Mesenchymal stem cell (in vitro differentiated cells and primary cell): ENCODE measurements around the gene CACNA1E.

Experiments
- DNase-seq: peaks from one replicate; pipeline ENCODE4 v3.0.0-alpha.2; 2013
- H2AFZ ChIP-seq: one replicate; pipeline ENCODE4 v1.6.1; 2013; ENCODE audit warnings: low read depth, mild to moderate bottlenecking, control low read depth, inconsistent platforms, low read length, moderate library complexity
- H2AK5ac ChIP-seq: 2 replicates; pipeline ENCODE4 v1.6.1; 2013; ENCODE audit warnings: low read length, moderate library complexity, mild to moderate bottlenecking, inconsistent platforms; ENCODE audit not compliant: severe bottlenecking
- H2BK120ac ChIP-seq: one replicate; pipeline ENCODE4 v1.6.1; 2013; ENCODE audit warnings: low read depth, mild to moderate bottlenecking, inconsistent platforms, low read length, moderate library complexity
- H2BK12ac ChIP-seq, 2 experiments: one replicate each; pipeline ENCODE4 v1.6.1; 2013; ENCODE audit warnings: inconsistent platforms in 2 of 2, low read length in 2 of 2, mild to moderate bottlenecking in 2 of 2, moderate library complexity in 2 of 2, control low read depth in 1 of 2
- H2BK15ac ChIP-seq: one replicate; pipeline ENCODE4 v1.6.1; 2013; ENCODE audit warnings: mild to moderate bottlenecking, low read depth, inconsistent platforms; ENCODE audit not compliant: poor library complexity, severe bottlenecking
- H2BK5ac ChIP-seq: 2 replicates; pipeline ENCODE4 v1.6.1; 2013; ENCODE audit warnings: low read depth, mild to moderate bottlenecking, low read length, control low read depth, inconsistent platforms; ENCODE audit not compliant: poor library complexity, severe bottlenecking
- H3K14ac ChIP-seq, 2 experiments: one replicate each; pipeline ENCODE4 v1.6.1; 2013; ENCODE audit warnings: inconsistent platforms in 2 of 2, low read length in 2 of 2, control low read depth in 1 of 2, mild to moderate bottlenecking in 1 of 2, moderate library complexity in 1 of 2
- H3K18ac ChIP-seq, 2 experiments: one replicate each; pipeline ENCODE4 v1.6.1; 2013; ENCODE audit warnings: inconsistent platforms in 2 of 2, low read length in 2 of 2, control low read depth in 1 of 2, low read depth in 1 of 2, mild to moderate bottlenecking in 1 of 2
- H3K23ac ChIP-seq, 2 experiments: one replicate each; pipeline ENCODE4 v1.6.1; 2013; ENCODE audit warnings: inconsistent platforms in 2 of 2, low read length in 2 of 2, mild to moderate bottlenecking in 2 of 2, moderate library complexity in 2 of 2, control low read depth in 1 of 2
- H3K27ac ChIP-seq: 2 replicates; pipeline ENCODE4 v1.5.1; 2013; ENCODE audit warnings: mild to moderate bottlenecking, moderate library complexity, low read length, control low read depth, inconsistent platforms; ENCODE audit not compliant: poor library complexity, severe bottlenecking
- H3K27me3 ChIP-seq, 2 experiments: 2 replicates each; pipeline versions ENCODE4 v1.6.1 to v1.7.0; 2013; ENCODE audit warnings: low read length in 2 of 2, mild to moderate bottlenecking in 2 of 2, moderate library complexity in 2 of 2, control low read depth in 1 of 2, inconsistent platforms in 1 of 2; ENCODE audit not compliant: control insufficient read depth in 1 of 2, insufficient read depth in 1 of 2
- H3K36me3 ChIP-seq, 2 experiments: 2 replicates each; pipeline versions ENCODE4 v1.6.1 to v1.7.0; 2013; ENCODE audit warnings: low read length in 2 of 2, control low read depth in 1 of 2, inconsistent platforms in 1 of 2, low read depth in 1 of 2, mild to moderate bottlenecking in 1 of 2; ENCODE audit not compliant: insufficient read depth in 2 of 2, control insufficient read depth in 1 of 2
- H3K4ac ChIP-seq, 2 experiments: one replicate each; pipeline ENCODE4 v1.6.1; 2013; ENCODE audit warnings: inconsistent platforms in 2 of 2, low read length in 2 of 2, mild to moderate bottlenecking in 2 of 2, moderate library complexity in 2 of 2, control low read depth in 1 of 2, low read depth in 1 of 2
- H3K4me1 ChIP-seq: 2 replicates; pipeline ENCODE4 v1.6.1; 2013; ENCODE audit warnings: low read depth, low read length, control low read depth; ENCODE audit not compliant: control insufficient read depth, insufficient read depth
- H3K4me2 ChIP-seq: 2 replicates; pipeline ENCODE4 v1.6.1; 2013; ENCODE audit warnings: low read length, mild to moderate bottlenecking, inconsistent platforms; ENCODE audit not compliant: poor library complexity, severe bottlenecking
- H3K4me3 ChIP-seq, 2 experiments: 2 replicates each; pipeline versions ENCODE4 v1.5.1 to v1.7.0; 2013; ENCODE audit warnings: low read length in 2 of 2, mild to moderate bottlenecking in 2 of 2, control low read depth in 1 of 2, low read depth in 1 of 2; ENCODE audit not compliant: insufficient read depth in 1 of 2
- H3K79me1 ChIP-seq: replicated peaks from 2 replicates; pipeline ENCODE4 v1.6.1; 2013; ENCODE audit warnings: mild to moderate bottlenecking, control low read depth, low read length, inconsistent platforms; ENCODE audit not compliant: poor library complexity, severe bottlenecking
- H3K9ac ChIP-seq: 2 replicates; pipeline ENCODE4 v1.7.0; 2013; ENCODE audit warnings: mild to moderate bottlenecking, low read length, moderate library complexity
- H3K9me3 ChIP-seq: 2 replicates; pipeline ENCODE4 v1.7.0; 2013; ENCODE audit warnings: mild to moderate bottlenecking, low read length; ENCODE audit not compliant: control insufficient read depth
- H4K8ac ChIP-seq: one replicate; pipeline ENCODE4 v1.6.1; 2013; ENCODE audit warnings: inconsistent platforms, mild to moderate bottlenecking, low read length, moderate library complexity
- H4K91ac ChIP-seq: one replicate; pipeline ENCODE4 v1.6.1; 2013; ENCODE audit warnings: mild to moderate bottlenecking, low read length, inconsistent platforms
- WGBS: methylation state at CpG from one replicate; pipeline ENCODE4 v1.1.7; 2013; ENCODE audit warnings: mixed read lengths; 5-methylcytosine and 5-hydroxymethylcytosine counted together

The CACNA1E gene

GRCh38 chr1:181674617-181675016 lies 191.3 kb downstream of the CACNA1E start:
- Histone ChIP-seq H3K79me1 (no peaks in the 10 kb centered on the region), H2BK120ac (no peak overlapping the region), H2AK5ac (no peak overlapping the region), H3K27me3 (peaks cover 0 to 31% of the 10 kb centered on the region in 2 experiments), H2BK5ac (no peak overlapping the region), H4K91ac (no peak overlapping the region), H3K36me3 (no peaks in the 10 kb centered on the region), H3K4me1 (no peaks in the 10 kb centered on the region), H3K4me2 (no peak overlapping the region), H3K9me3 (no peaks in the 10 kb centered on the region), H3K27ac (no peak overlapping the region), H2BK15ac (no peak overlapping the region), H4K8ac (no peak overlapping the region), H3K9ac (no peak overlapping the region), H3K18ac (no peak overlapping the region), H2BK12ac (no peak overlapping the region), H3K4me3 (peak overlapping the region in 1 of 2 experiments; percentile 14), H2AFZ (no peak overlapping the region), H3K14ac (no peak overlapping the region), H3K4ac (no peak overlapping the region), H3K23ac (no peak overlapping the region)
- DNase-seq, result no peak
- 56% methylated on average over 2 of the region's 3 CpGs for WGBS

- no peak overlapping the region for H4K8ac ChIP-seq
- H3K14ac ChIP-seq, result no peak overlapping the region
- H3K9ac ChIP-seq, result no peak overlapping the region
- H3K36me3 ChIP-seq, result no peaks in the 10 kb centered on the region
- H2BK120ac ChIP-seq, result no peak overlapping the region
- H2AK5ac ChIP-seq, result no peak overlapping the region
- no peak overlapping the region for H2BK5ac ChIP-seq
- H2AFZ ChIP-seq, result no peak overlapping the region
- H3K4ac ChIP-seq, result no peak overlapping the region
- no peaks in the 10 kb centered on the region for H3K9me3 ChIP-seq
- DNase-seq, result no peak
- H3K18ac ChIP-seq, result no peak overlapping the region
- no peaks in the 10 kb centered on the region for H3K4me1 ChIP-seq
- H2BK15ac ChIP-seq, result no peak overlapping the region
- H4K91ac ChIP-seq, result no peak overlapping the region
- H2BK12ac ChIP-seq, result no peak overlapping the region
- no peak overlapping the region for H3K4me3 ChIP-seq
- H3K23ac ChIP-seq, result no peak overlapping the region
- peaks cover 0 to 35% of the 10 kb centered on the region in 2 experiments for H3K27me3 ChIP-seq
- no peak overlapping the region for H3K27ac ChIP-seq
- H3K79me1 ChIP-seq, result no peaks in the 10 kb centered on the region
- 77% methylated on average over 8 of the region's 10 CpGs for whole genome bisulfite sequencing
- H3K4me2 ChIP-seq, result no peak overlapping the region
Observed at GRCh38 chr1:181675091-181675917, 192.0 kb downstream of the CACNA1E start.

GRCh38 chr1:181675918-181676190 lies 192.5 kb downstream of the CACNA1E start:
- no peak overlapping the region for H4K91ac ChIP-seq
- no peak overlapping the region for H3K9ac ChIP-seq
- H3K9me3 ChIP-seq, result no peaks in the 10 kb centered on the region
- H2BK120ac ChIP-seq, result no peak overlapping the region
- no peaks in the 10 kb centered on the region for H3K4me1 ChIP-seq
- H3K36me3 ChIP-seq, result no peaks in the 10 kb centered on the region
- no peak overlapping the region for H2BK12ac ChIP-seq
- no peak overlapping the region for H3K27ac ChIP-seq
- no peak overlapping the region for H3K4me3 ChIP-seq
- no peak overlapping the region for H3K4me2 ChIP-seq
- 48% methylated on average over 3 of the region's 5 CpGs for WGBS
- no peak overlapping the region for H2AK5ac ChIP-seq
- H3K27me3 ChIP-seq, result peaks cover 0 to 36% of the 10 kb centered on the region in 2 experiments
- no peak overlapping the region for H3K14ac ChIP-seq
- H2BK15ac ChIP-seq, result no peak overlapping the region
- H2BK5ac ChIP-seq, result no peak overlapping the region
- no peak overlapping the region for H3K4ac ChIP-seq
- no peaks in the 10 kb centered on the region for H3K79me1 ChIP-seq
- no peak overlapping the region for H3K18ac ChIP-seq
- no peak for DNase-seq
- no peak overlapping the region for H2AFZ ChIP-seq
- H4K8ac ChIP-seq, result no peak overlapping the region
- no peak overlapping the region for H3K23ac ChIP-seq

GRCh38 chr1:181676269-181676668 lies 193.0 kb downstream of the CACNA1E start:
- no peaks in the 10 kb centered on the region for H3K9me3 ChIP-seq
- H4K91ac ChIP-seq, result no peak overlapping the region
- H2AK5ac ChIP-seq, result no peak overlapping the region
- H3K79me1 ChIP-seq, result no peaks in the 10 kb centered on the region
- no peak overlapping the region for H2AFZ ChIP-seq
- no peak overlapping the region for H4K8ac ChIP-seq
- no peak overlapping the region for H3K9ac ChIP-seq
- H3K23ac ChIP-seq, result no peak overlapping the region
- no peak overlapping the region for H3K4ac ChIP-seq
- no peak overlapping the region for H2BK120ac ChIP-seq
- H3K27me3 ChIP-seq, result peaks cover 0 to 38% of the 10 kb centered on the region in 2 experiments
- no peaks in the 10 kb centered on the region for H3K36me3 ChIP-seq
- WGBS, result 45% methylated on average over 6 of the region's 6 CpGs
- H3K18ac ChIP-seq, result no peak overlapping the region
- H3K4me1 ChIP-seq, result no peaks in the 10 kb centered on the region
- H3K14ac ChIP-seq, result no peak overlapping the region
- no peak overlapping the region for H2BK5ac ChIP-seq
- H3K4me2 ChIP-seq, result no peak overlapping the region
- H3K4me3 ChIP-seq, result no peak overlapping the region
- DNase-seq, result no peak
- H2BK12ac ChIP-seq, result no peak overlapping the region
- no peak overlapping the region for H3K27ac ChIP-seq
- no peak overlapping the region for H2BK15ac ChIP-seq
